H1 (cell line): ENCODE data around the gene PSMD13. TPM values are rescaled to one million over a fixed set of nuclear protein-coding genes. Genes with fewer than 3 reads are reported as not detected.

Experiments
- CTCF ChIA-PET: fragments of 300-600 bp; sonication (Branson Sonifier 250); formaldehyde crosslinking; loops from one replicate; lab custom pipeline; 2021; ENCODE audit not compliant: partially characterized antibody; lab: Charles Lee
- POLR2A ChIA-PET: fragments of 300-600 bp; sonication (Branson Sonifier 250); formaldehyde crosslinking; loops from one replicate; lab custom pipeline; 2021; ENCODE audit warnings: inconsistent platforms; ENCODE audit not compliant: partially characterized antibody; lab: Charles Lee
- DNase-seq, 2 experiments: peaks; one replicate each; pipeline versions ENCODE4 v3.0.0 to v3.0.0-alpha.2; 2010 to 2022; ENCODE audit warnings: low spot score in 2 of 2, low read depth in 1 of 2, mixed read lengths in 1 of 2
- FAIRE-seq: peaks from 2 replicates; lab custom pipeline; 2011; peaks lifted over from hg19 to GRCh38; lab: Jason Lieb, UNC
- H2AFZ ChIP-seq: 2 replicates; pipeline ENCODE4 v1.8.1; 2012; ENCODE audit warnings: low read length, inconsistent platforms
- H2AK5ac ChIP-seq: 2 replicates; pipeline ENCODE4 v1.6.1; 2013; ENCODE audit warnings: low read depth, low read length
- H2BK120ac ChIP-seq: replicated peaks from 2 replicates; pipeline ENCODE3; 2013; ENCODE audit warnings: low read depth, low read length, inconsistent platforms
- H2BK12ac ChIP-seq: 2 replicates; pipeline ENCODE4 v1.6.1; 2013; ENCODE audit warnings: low read depth, low read length
- H2BK15ac ChIP-seq: 2 replicates; pipeline ENCODE4 v1.6.1; 2013; ENCODE audit warnings: low read length
- H2BK20ac ChIP-seq: 2 replicates; pipeline ENCODE4 v1.6.1; 2013; ENCODE audit warnings: low read length
- H2BK5ac ChIP-seq: 2 replicates; pipeline ENCODE4 v1.6.1; 2013; ENCODE audit warnings: low read depth, low read length
- H3K14ac ChIP-seq: 2 replicates; pipeline ENCODE4 v1.6.1; 2013; ENCODE audit warnings: inconsistent platforms; ENCODE audit not compliant: insufficient read length
- H3K18ac ChIP-seq: 2 replicates; pipeline ENCODE4 v1.6.1; 2013; ENCODE audit warnings: low read length; ENCODE audit errors: extremely low read depth
- H3K23ac ChIP-seq: 2 replicates; pipeline ENCODE4 v1.6.1; 2013; ENCODE audit warnings: inconsistent platforms; ENCODE audit not compliant: insufficient read length
- H3K23me2 ChIP-seq: 2 replicates; pipeline ENCODE4 v1.6.1; 2013; ENCODE audit warnings: low read depth, low read length
- H3K27ac ChIP-seq: 2 replicates; pipeline ENCODE4 v1.6.1; 2011; ENCODE audit warnings: low read depth, low read length, inconsistent platforms
- H3K27me3 ChIP-seq, 4 experiments: replicated peaks in 1 of 4; 1 replicate in 1 of 4; 2 replicates in 3 of 4; pipeline versions ENCODE4 v1.6.1 to v1.8.1; 2011 to 2013; ENCODE audit warnings: low read length in 3 of 4, mild to moderate bottlenecking in 3 of 4, inconsistent platforms in 2 of 4, mixed read lengths in 2 of 4, moderate library complexity in 1 of 4; ENCODE audit not compliant: control insufficient read depth in 3 of 4, insufficient read depth in 3 of 4; ENCODE audit errors: extremely low read depth in 1 of 4
- H3K36me3 ChIP-seq, 4 experiments: 2 replicates each; pipeline versions ENCODE4 v1.6.1 to v1.8.1; 2011 to 2013; ENCODE audit warnings: mild to moderate bottlenecking in 4 of 4, low read length in 3 of 4, moderate library complexity in 2 of 4, control low read depth in 1 of 4, inconsistent platforms in 1 of 4; ENCODE audit not compliant: insufficient read depth in 4 of 4, control insufficient read depth in 2 of 4
- H3K4ac ChIP-seq: replicated peaks from 2 replicates; pipeline ENCODE3; 2013; ENCODE audit warnings: low read length, low read depth, mixed read lengths, inconsistent platforms; ENCODE audit not compliant: insufficient read length
- H3K4me1 ChIP-seq, 4 experiments: replicated peaks in 1 of 4; 1 replicate in 1 of 4; 2 replicates in 3 of 4; pipeline versions ENCODE4 v1.6.1 to v1.8.1; 2011 to 2013; ENCODE audit warnings: low read length in 3 of 4, inconsistent platforms in 2 of 4, mixed read lengths in 1 of 4; ENCODE audit not compliant: insufficient read depth in 4 of 4, control insufficient read depth in 3 of 4
- H3K4me2 ChIP-seq, 2 experiments: 2 replicates each; pipeline versions ENCODE4 v1.6.1 to v1.8.1; 2011 to 2013; ENCODE audit warnings: low read depth in 2 of 2, low read length in 2 of 2, control low read depth in 1 of 2, inconsistent platforms in 1 of 2, mild to moderate bottlenecking in 1 of 2; ENCODE audit not compliant: insufficient read depth in 1 of 2
- H3K4me3 ChIP-seq, 4 experiments: fragments of 200-600, 300-600 bp in 1 of 4; sonication (generic), shearing (Covaris generic), sonication (Bioruptor Twin) in 1 of 4; 2 replicates each; pipeline versions ENCODE4 v1.5.1 to v1.8.1; 2011 to 2016; ENCODE audit warnings: low read length in 4 of 4, low read depth in 3 of 4, control low read depth in 2 of 4, inconsistent platforms in 2 of 4, mild to moderate bottlenecking in 2 of 4, mixed read lengths in 1 of 4, moderate library complexity in 1 of 4; ENCODE audit not compliant: insufficient read depth in 2 of 4; ENCODE audit errors: extremely low read depth in 1 of 4
- H3K56ac ChIP-seq: replicated peaks from 2 replicates; pipeline ENCODE3; 2013; ENCODE audit warnings: low read depth, mild to moderate bottlenecking, mixed read lengths, low read length, inconsistent platforms; ENCODE audit not compliant: insufficient read length
- H3K79me1 ChIP-seq: 2 replicates; pipeline ENCODE4 v1.6.1; 2013; ENCODE audit warnings: low read depth, low read length, control low read depth
- H3K79me2 ChIP-seq, 2 experiments: 2 replicates each; pipeline versions ENCODE4 v1.6.1 to v1.8.1; 2012 to 2013; ENCODE audit warnings: low read length in 2 of 2, mild to moderate bottlenecking in 2 of 2, inconsistent platforms in 1 of 2; ENCODE audit not compliant: insufficient read depth in 2 of 2, control insufficient read depth in 1 of 2
- H3K9ac ChIP-seq, 4 experiments: replicated peaks in 1 of 4; 1 replicate in 1 of 4; 2 replicates in 3 of 4; pipeline versions ENCODE4 v1.6.1 to v1.8.1; 2011 to 2013; ENCODE audit warnings: low read depth in 3 of 4, low read length in 3 of 4, control low read depth in 2 of 4, mild to moderate bottlenecking in 2 of 4, moderate library complexity in 2 of 4, inconsistent platforms in 1 of 4; ENCODE audit errors: extremely low read depth in 1 of 4
- H3K9me3 ChIP-seq, 2 experiments: 2 replicates each; pipeline versions ENCODE4 v1.6.1 to v1.8.1; 2012 to 2013; ENCODE audit warnings: mild to moderate bottlenecking in 2 of 2, moderate library complexity in 2 of 2, control low read depth in 1 of 2, inconsistent platforms in 1 of 2, low read depth in 1 of 2, low read length in 1 of 2, mixed read lengths in 1 of 2; ENCODE audit not compliant: insufficient read depth in 2 of 2
- H4K20me1 ChIP-seq, 2 experiments: replicated peaks in 1 of 2; 2 replicates each; pipeline versions ENCODE3 to v1.8.1; 2011 to 2013; ENCODE audit warnings: inconsistent platforms in 2 of 2, low read length in 2 of 2, mild to moderate bottlenecking in 1 of 2; ENCODE audit not compliant: insufficient read depth in 2 of 2, control insufficient read depth in 1 of 2
- H4K5ac ChIP-seq: 2 replicates; pipeline ENCODE4 v1.6.1; 2013; ENCODE audit warnings: low read length, low read depth, mixed read lengths, inconsistent platforms; ENCODE audit not compliant: insufficient read length
- H4K8ac ChIP-seq: 2 replicates; pipeline ENCODE4 v1.8.0; 2013; ENCODE audit warnings: mild to moderate bottlenecking, moderate library complexity, low read length, inconsistent platforms; ENCODE audit not compliant: insufficient read depth; ENCODE audit errors: extremely low read depth
- H4K91ac ChIP-seq: replicated peaks from 2 replicates; pipeline ENCODE3; 2013; ENCODE audit warnings: low read length, mixed read lengths, inconsistent platforms; ENCODE audit not compliant: insufficient read length
- ASH2L ChIP-seq: fragments of 200-600, 300-600 bp; sonication (generic); IDR thresholded peaks from one replicate; pipeline ENCODE4 v1.7.1; 2017; ENCODE audit warnings: low read length
- BCL11A ChIP-seq, 2 experiments: IDR thresholded peaks; one replicate each; pipeline ENCODE4 v1.6.1; 2011; ENCODE audit warnings: low read depth in 2 of 2, low read length in 2 of 2, mild to moderate bottlenecking in 2 of 2
- CBX5 ChIP-seq: fragments of 300-800, 300-1000 bp; sonication (generic); IDR thresholded peaks from 2 replicates; pipeline ENCODE4 v1.7.1; 2016; ENCODE audit warnings: antibody characterized with exemption, low read length, low read depth
- E2F6 ChIP-seq: IDR thresholded peaks from 2 replicates; pipeline ENCODE4 v1.6.1; 2012; ENCODE audit warnings: inconsistent platforms
- EGR1 ChIP-seq: IDR thresholded peaks from 2 replicates; pipeline ENCODE4 v1.6.1; 2011; ENCODE audit warnings: low read depth, low read length, borderline replicate concordance
- GTF2F1 ChIP-seq: IDR thresholded peaks from 2 replicates; pipeline ENCODE4 v1.6.1; 2012; ENCODE audit warnings: low read depth, low read length, improper control_type of control experiment, borderline replicate concordance
- KDM5A ChIP-seq: fragments of 200-600 bp; IDR thresholded peaks from 2 replicates; pipeline ENCODE4 v1.7.1; 2012; ENCODE audit warnings: mild to moderate bottlenecking, low read length, inconsistent platforms, mixed read lengths
- PHF8 ChIP-seq: fragments of 200-600 bp; sonication (generic); conservative IDR thresholded peaks from 2 replicates; pipeline ENCODE4 v1.7.1; 2012; ENCODE audit warnings: low read depth, mild to moderate bottlenecking, inconsistent platforms, low read length, moderate library complexity
- POU5F1 ChIP-seq: IDR thresholded peaks from 2 replicates; pipeline ENCODE4 v1.6.1; 2011; ENCODE audit warnings: low read depth, mild to moderate bottlenecking, low read length, moderate library complexity
- SP1 ChIP-seq: IDR thresholded peaks from 2 replicates; pipeline ENCODE4 v1.6.1; 2011; ENCODE audit warnings: low read depth, low read length
- TCF12 ChIP-seq: IDR thresholded peaks from 2 replicates; pipeline ENCODE4 v1.6.1; 2011; ENCODE audit warnings: low read depth, mild to moderate bottlenecking, low read length
- WGBS, 2 experiments: shearing (Covaris generic) in 1 of 2; methylation state at CpG; one replicate each; pipeline versions ENCODE4 v1.1.6 to v1.1.7; 2013 to 2015; ENCODE audit warnings: low lambda C conversion rate in 2 of 2, mixed read lengths in 2 of 2, inconsistent platforms in 1 of 2, low coverage in 1 of 2, missing lambda C conversion rate in 1 of 2; ENCODE audit not compliant: insufficient replicate concordance in 2 of 2, insufficient coverage in 1 of 2, insufficient read length in 1 of 2; ENCODE audit errors: extremely low coverage in 1 of 2, missing lambda C conversion rate in 1 of 2; 5-methylcytosine and 5-hydroxymethylcytosine counted together
- polyA plus RNA-seq, 7 experiments: library from polyadenylated mRNA; depleted of rRNA in 3 of 7; stranded (reverse) in 5 of 7; unstranded in 2 of 7; fragments of >200 nt in 5 of 7; fragments of 200-250 nt in 2 of 7; gene quantifications; 1 replicate in 5 of 7; 2 replicates in 1 of 7; 4 replicates in 1 of 7; pipeline versions ENCODE4 v1.2.1 to v1.2.3, GENCODE V29; 2011 to 2013; ENCODE audit warnings: missing spikeins in 2 of 7, mixed read lengths in 2 of 7
- total RNA-seq: library from RNA; stranded (reverse); fragmentation: NEBNext Ultra II Directional; extraction: Animal tissue kit (Norgen Biotek cat#: 25700); gene quantifications from 2 replicates; pipeline ENCODE4 v1.2.1, GENCODE V29; 2021
- TF ChIP-seq, protein P1 (sequence below): IDR thresholded peaks from 2 replicates; pipeline ENCODE4 v1.6.1; 2012; ENCODE audit warnings: low read length, inconsistent platforms

The PSMD13 gene
- total and polyA plus RNA-seq, 2 of the 8 experiments (the other 6 are each of a cell fraction or from before 2014, with no cell fraction given): 121 to 141 TPM

GRCh38 chr11:199782-200181 is 37.0 kb upstream of the PSMD13 start:
- H2BK20ac ChIP-seq: no peak overlapping the region
- ChIA-PET CTCF (interaction anchor here (0.5 to 1.1 kb wide), 3 partner anchors 66 to 168 kb away, joined by 3 read pairs; no protein-coding TSS in a partner anchor), POLR2A (interaction anchor here (0.8 to 1.2 kb wide), 2 partner anchors 10 to 194 kb away, joined by 3 to 4 read pairs; no protein-coding TSS in a partner anchor)
- H2BK5ac ChIP-seq: no peak overlapping the region
- H3K9ac ChIP-seq: no peak overlapping the region
- no peak overlapping the region for H2BK12ac ChIP-seq
- no peak overlapping the region for H2BK15ac ChIP-seq
- H3K4me1 ChIP-seq: no peaks in the 10 kb centered on the region
- H3K4me2 ChIP-seq: no peak overlapping the region
- peaks cover 0 to 9% of the 10 kb centered on the region in 2 experiments; a peak in 1 of 4 replicates for H3K9me3 ChIP-seq
- H3K27ac ChIP-seq: no peak overlapping the region
- H3K4ac ChIP-seq: no peak overlapping the region
- no peak overlapping the region for H3K56ac ChIP-seq
- no peak overlapping the region for H2AK5ac ChIP-seq
- no peaks in the 10 kb centered on the region for H3K23me2 ChIP-seq
- no peak overlapping the region for H2BK120ac ChIP-seq
- H3K79me1 ChIP-seq: no peaks in the 10 kb centered on the region
- H3K14ac ChIP-seq: no peak overlapping the region
- no peak overlapping the region for H4K5ac ChIP-seq
- no peaks in the 10 kb centered on the region for H3K79me2 ChIP-seq
- H3K4me3 ChIP-seq: no peak overlapping the region
- no peak for FAIRE-seq
- no peak overlapping the region for H4K91ac ChIP-seq
- no peak overlapping the region for H3K23ac ChIP-seq
- DNase-seq: peak in 1 of 2 experiments; percentile 45
- no peak overlapping the region; the same call in 1 of the 2 replicates for H4K8ac ChIP-seq
- H3K27me3 ChIP-seq: no peaks in the 10 kb centered on the region
- H2AFZ ChIP-seq: no peak overlapping the region
- peaks cover 0 to 11% of the 10 kb centered on the region in 2 experiments for H4K20me1 ChIP-seq
- 91% methylated on average over 8 of the region's 8 CpGs; no CpG with 5 or more reads in 1 of the 2 experiments for WGBS, 2 experiments
- H3K18ac ChIP-seq: no peak overlapping the region
- H3K36me3 ChIP-seq: peaks cover 0 to 5% (median 0%) of the 10 kb centered on the region in 4 experiments; a peak in 4 of 8 replicates
- TF ChIP-seq E2F6 (no peak), CBX5 (no peak), TCF12 (no peak), SP1 (no peak), ASH2L (no peak), GTF2F1 (no peak), PHF8 (no peak), EGR1 (no peak), KDM5A (no peak), BCL11A (IDR thresholded peaks at IDR 0.05; ENCODE audit: low read depth in 2 of 2, low read length in 2 of 2) (no peak), POU5F1 (no peak)
- TF ChIP-seq, protein P1, sequence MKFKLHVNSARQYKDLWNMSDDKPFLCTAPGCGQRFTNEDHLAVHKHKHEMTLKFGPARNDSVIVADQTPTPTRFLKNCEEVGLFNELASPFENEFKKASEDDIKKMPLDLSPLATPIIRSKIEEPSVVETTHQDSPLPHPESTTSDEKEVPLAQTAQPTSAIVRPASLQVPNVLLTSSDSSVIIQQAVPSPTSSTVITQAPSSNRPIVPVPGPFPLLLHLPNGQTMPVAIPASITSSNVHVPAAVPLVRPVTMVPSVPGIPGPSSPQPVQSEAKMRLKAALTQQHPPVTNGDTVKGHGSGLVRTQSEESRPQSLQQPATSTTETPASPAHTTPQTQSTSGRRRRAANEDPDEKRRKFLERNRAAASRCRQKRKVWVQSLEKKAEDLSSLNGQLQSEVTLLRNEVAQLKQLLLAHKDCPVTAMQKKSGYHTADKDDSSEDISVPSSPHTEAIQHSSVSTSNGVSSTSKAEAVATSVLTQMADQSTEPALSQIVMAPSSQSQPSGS: no peak
